Stimulated activated CD4-positive, alpha-beta T cell treated with anti-CD3 and anti-CD28 coated beads, Interleukin-1b, Interleukin-23, amount 100 ng/mL, for 1 hour (primary cell): ENCODE measurements around the gene TMEM126B.
A peak's percentile ranks its signal among the peaks of the same experiment; 100 is the strongest.
"Not testable (repeated sequence)": the region's sequence is repeated elsewhere in the genome, so short reads cannot be mapped to it uniquely, and the experiment has no call there.

Source experiments
- DNase-seq, 2 donors: peaks; one replicate each; pipeline ENCODE4 v3.0.0-alpha.2; 2020; ENCODE audit warnings: low read depth in 2 of 2

TMEM126B gene

GRCh38 chr11:85647604-85648299 is 19.4 kb downstream of the TMEM126B start, which contains the start of gene TMEM126A:
Gene TMEM126A (plus strand): TSS chr11:85647967. CDS start chr11:85650256, 2,289 bp downstream.
- peak; percentile 64 to 85 for DNase-seq

GRCh38 chr11:85651118-85651517 is 22.7 kb downstream of the TMEM126B start:
- DNase-seq, result no peak

- no peak for DNase-seq
Observed at GRCh38 chr11:85652786-85653447, 24.5 kb downstream of the TMEM126B start.

- DNase-seq, result not testable (repeated sequence)
Observed at GRCh38 chr11:85654343-85654742, 25.9 kb downstream of the TMEM126B start.

- DNase-seq, result no peak
Observed at GRCh38 chr11:85656777-85657176, 28.4 kb downstream of the TMEM126B start.

GRCh38 chr11:85658180-85658579 is 29.8 kb downstream of the TMEM126B start:
- DNase-seq, result no peak

GRCh38 chr11:85661972-85662664 is 33.7 kb downstream of the TMEM126B start:
- DNase-seq, result no peak

- DNase-seq, result no peak
Observed at GRCh38 chr11:85663080-85663752, 34.8 kb downstream of the TMEM126B start.

GRCh38 chr11:85663753-85664614 is 35.6 kb downstream of the TMEM126B start:
- DNase-seq, result peak; percentile 71 to 72

- DNase-seq, result peak; percentile 79 to 83
Observed at GRCh38 chr11:85664615-85665481, 36.5 kb downstream of the TMEM126B start, which contains the start of gene CREBZF. Gene CREBZF (minus strand): TSS chr11:85665129. CDS start chr11:85664875, 254 bp downstream.

GRCh38 chr11:85665733-85666132 is 37.3 kb downstream of the TMEM126B start:
- no peak for DNase-seq

- DNase-seq, result no peak
Observed at GRCh38 chr11:85666687-85667086, 38.3 kb downstream of the TMEM126B start.

- DNase-seq, result no peak
Observed at GRCh38 chr11:85668157-85668556, 39.8 kb downstream of the TMEM126B start.

GRCh38 chr11:85670949-85671663 is 42.7 kb downstream of the TMEM126B start:
- not testable (repeated sequence) for DNase-seq

GRCh38 chr11:85672105-85672902 is 43.9 kb downstream of the TMEM126B start:
- no peak for DNase-seq

- DNase-seq, result no peak
Observed at GRCh38 chr11:85673393-85673792, 45.0 kb downstream of the TMEM126B start.

- no peak for DNase-seq
Observed at GRCh38 chr11:85679576-85679975, 51.2 kb downstream of the TMEM126B start.

GRCh38 chr11:85680897-85681296 is 52.5 kb downstream of the TMEM126B start:
- DNase-seq, result no peak
